Esophagus muscularis mucosa (tissue), 4 donors: Measurements from ENCODE around the gene CELSR1.

Experiments
- EP300 ChIP-seq: sonication (generic); formaldehyde crosslinking; IDR thresholded peaks from one replicate; pipeline ENCODE4 v1.6.1; 2017; ENCODE audit warnings: antibody characterized with exemption
- POLR2A ChIP-seq: fragments of 450-650 bp; IDR thresholded peaks from one replicate; pipeline ENCODE4 v1.6.1; 2017; ENCODE audit warnings: antibody characterized with exemption, moderate library complexity, mild to moderate bottlenecking, low read depth
- POLR2AphosphoS5 ChIP-seq, 2 donors: sonication (generic); formaldehyde crosslinking; IDR thresholded peaks; one replicate each; pipeline ENCODE4 v1.6.1; 2017; ENCODE audit warnings: antibody characterized with exemption in 2 of 2
- TF ChIP-seq, protein P1 (sequence below), 3 experiments: fragments of 200-600 bp in 2 of 3; fragments of 450-650 bp in 1 of 3; sonication (generic) in 2 of 3; IDR thresholded peaks; one replicate each; pipeline ENCODE4 v1.5.1; 2017 to 2019; ENCODE audit warnings: antibody characterized with exemption in 3 of 3, mild to moderate bottlenecking in 2 of 3, moderate library complexity in 1 of 3

DNA sequence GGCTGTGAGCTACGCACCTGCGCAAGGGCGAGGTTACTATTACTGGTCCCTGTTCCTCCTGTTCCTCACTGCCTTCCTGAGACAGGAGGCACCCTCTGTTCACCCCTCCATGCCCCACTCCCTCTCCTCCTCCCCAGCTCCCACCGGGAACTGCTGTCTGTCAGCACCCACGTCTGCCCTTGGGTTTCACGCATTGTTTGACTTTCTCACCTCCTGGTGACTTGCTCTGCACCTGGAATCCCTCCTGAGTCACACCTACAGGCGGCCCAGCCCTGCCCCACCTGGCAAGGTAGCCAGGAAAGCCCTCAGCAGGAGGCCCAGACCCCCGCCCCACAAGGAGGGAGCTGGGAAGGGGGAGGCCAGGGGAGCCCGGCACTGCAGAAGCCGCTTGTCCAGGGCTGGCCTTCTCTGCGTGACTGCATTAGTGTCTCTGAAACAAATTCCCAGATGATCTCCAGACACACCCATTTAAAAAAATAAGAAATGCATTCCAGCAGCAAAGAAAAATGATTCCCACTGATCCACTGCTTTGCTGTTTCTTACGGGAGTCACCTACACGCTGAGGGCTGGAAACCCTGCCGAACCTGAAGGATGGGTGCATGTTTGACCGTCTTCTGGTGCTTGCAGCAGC is 86.4 kb downstream of the CELSR1 start:
- no peak for TF ChIP-seq POLR2A
- TF ChIP-seq, protein P1, sequence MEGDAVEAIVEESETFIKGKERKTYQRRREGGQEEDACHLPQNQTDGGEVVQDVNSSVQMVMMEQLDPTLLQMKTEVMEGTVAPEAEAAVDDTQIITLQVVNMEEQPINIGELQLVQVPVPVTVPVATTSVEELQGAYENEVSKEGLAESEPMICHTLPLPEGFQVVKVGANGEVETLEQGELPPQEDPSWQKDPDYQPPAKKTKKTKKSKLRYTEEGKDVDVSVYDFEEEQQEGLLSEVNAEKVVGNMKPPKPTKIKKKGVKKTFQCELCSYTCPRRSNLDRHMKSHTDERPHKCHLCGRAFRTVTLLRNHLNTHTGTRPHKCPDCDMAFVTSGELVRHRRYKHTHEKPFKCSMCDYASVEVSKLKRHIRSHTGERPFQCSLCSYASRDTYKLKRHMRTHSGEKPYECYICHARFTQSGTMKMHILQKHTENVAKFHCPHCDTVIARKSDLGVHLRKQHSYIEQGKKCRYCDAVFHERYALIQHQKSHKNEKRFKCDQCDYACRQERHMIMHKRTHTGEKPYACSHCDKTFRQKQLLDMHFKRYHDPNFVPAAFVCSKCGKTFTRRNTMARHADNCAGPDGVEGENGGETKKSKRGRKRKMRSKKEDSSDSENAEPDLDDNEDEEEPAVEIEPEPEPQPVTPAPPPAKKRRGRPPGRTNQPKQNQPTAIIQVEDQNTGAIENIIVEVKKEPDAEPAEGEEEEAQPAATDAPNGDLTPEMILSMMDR (IDR thresholded peaks at IDR 0.05) = no peak
- no peak for TF ChIP-seq EP300
- no peak for TF ChIP-seq POLR2AphosphoS5 (IDR thresholded peaks at IDR 0.05)
